K562 (cell line): ENCODE measurements around the gene ADM5. TPM values are rescaled to one million over a fixed set of nuclear protein-coding genes. Genes with fewer than 3 reads are reported as not detected.
A peak's percentile ranks its signal among the peaks of the same experiment; 100 is the strongest.

Experiments used
- ATAC-seq: fragments of 200-7000 bp; cut with Tn5 transposase; 3 replicates; pipeline ENCODE4 v1.9.1; 2020; ENCODE audit warnings: moderate library complexity
- BruUV-seq: library from RNA; stranded (reverse); fragments of 400-500 nt; replicated peaks from 2 replicates; lab custom pipeline; 2021; lab: Mats Ljungman, UMichigan
- CTCF ChIA-PET: fragments of 300-600 bp; formaldehyde crosslinking; extraction: SDS; loops from one replicate; lab custom pipeline; 2021; ENCODE audit warnings: low intra/inter-chr PET ratio; lab: Yijun Ruan, JAX
- POLR2A ChIA-PET: fragments of 300-600, 350-650 bp; sonication (Branson Sonifier 250); formaldehyde crosslinking; extraction: SDS; loops from one replicate; lab custom pipeline; 2021; ENCODE audit warnings: antibody characterized with exemption, inconsistent platforms; lab: Yijun Ruan, JAX
- DNase-seq, 4 experiments: peaks; one replicate each; pipeline versions ENCODE4 v3.0.0 to v3.0.0-alpha.2; 2011 to 2018; ENCODE audit warnings: low spot score in 3 of 4, mixed read lengths in 3 of 4; ENCODE audit errors: extremely low read depth in 1 of 4
- FAIRE-seq: peaks from 2 replicates; lab custom pipeline; 2011; peaks lifted over from hg19 to GRCh38; lab: Jason Lieb, UNC
- H2AFZ ChIP-seq: 2 replicates; pipeline ENCODE4 v1.6.0; 2011; ENCODE audit warnings: low read depth, low read length, control low read depth, inconsistent platforms
- H3K27ac ChIP-seq: fragments of 200-600 bp; 3 replicates; pipeline ENCODE4 v1.8.0; 2011; ENCODE audit warnings: low read depth, mild to moderate bottlenecking, control low read depth, inconsistent platforms, low read length, moderate library complexity, mixed read lengths; ENCODE audit errors: extremely low read depth
- H3K27me3 ChIP-seq, 2 experiments: fragments of 300-600 bp in 1 of 2; 2 replicates in 1 of 2; 3 replicates in 1 of 2; pipeline versions ENCODE4 v1.6.0 to v1.8.0; 2011; ENCODE audit warnings: inconsistent platforms in 2 of 2, low read length in 2 of 2, mild to moderate bottlenecking in 1 of 2, mixed read lengths in 1 of 2, moderate library complexity in 1 of 2; ENCODE audit not compliant: control insufficient read depth in 2 of 2, insufficient read depth in 2 of 2
- H3K36me3 ChIP-seq: fragments of 300-600 bp; 3 replicates; pipeline ENCODE4 v1.8.0; 2011; ENCODE audit warnings: mild to moderate bottlenecking, low read length, inconsistent platforms; ENCODE audit not compliant: control insufficient read depth, insufficient read depth
- H3K4me1 ChIP-seq, 2 experiments: fragments of 200-600 bp in 1 of 2; replicated peaks in 1 of 2; 2 replicates in 1 of 2; 3 replicates in 1 of 2; pipeline versions ENCODE4 v1.5.1 to v1.8.0; 2011; ENCODE audit warnings: inconsistent platforms in 2 of 2, low read length in 2 of 2, mild to moderate bottlenecking in 1 of 2, mixed read lengths in 1 of 2, moderate library complexity in 1 of 2; ENCODE audit not compliant: control insufficient read depth in 2 of 2, insufficient read depth in 2 of 2
- H3K4me2 ChIP-seq: 2 replicates; pipeline ENCODE4 v1.6.1; 2011; ENCODE audit warnings: low read length, control low read depth, inconsistent platforms, mixed read lengths; ENCODE audit not compliant: insufficient read depth
- H3K4me3 ChIP-seq: fragments of 200-600 bp; sonication (generic), shearing (Covaris generic); 2 replicates; pipeline ENCODE4 v1.5.1; 2016; ENCODE audit warnings: control low read depth, inconsistent platforms
- H3K79me2 ChIP-seq: fragments of 200-600 bp; 3 replicates; pipeline ENCODE4 v1.8.0; 2011; ENCODE audit warnings: low read length, inconsistent platforms; ENCODE audit not compliant: control insufficient read depth, insufficient read depth
- H3K9ac ChIP-seq, 2 experiments: 2 replicates each; pipeline versions ENCODE4 v1.6.0 to v1.6.1; 2011; ENCODE audit warnings: low read depth in 2 of 2, low read length in 2 of 2, control low read depth in 1 of 2, inconsistent platforms in 1 of 2, mild to moderate bottlenecking in 1 of 2, mixed read lengths in 1 of 2; ENCODE audit not compliant: insufficient read depth in 1 of 2
- H3K9me1 ChIP-seq: one replicate; pipeline ENCODE4 v1.6.0; 2011; ENCODE audit warnings: inconsistent platforms, mild to moderate bottlenecking, low read length, moderate library complexity; ENCODE audit not compliant: control insufficient read depth, insufficient read depth
- H3K9me3 ChIP-seq: replicated peaks from 2 replicates; pipeline ENCODE4 v1.5.1; 2011; ENCODE audit warnings: low read depth, low read length, inconsistent platforms; ENCODE audit not compliant: control insufficient read depth, insufficient read depth
- H4K20me1 ChIP-seq: replicated peaks from 2 replicates; pipeline ENCODE4 v1.6.1; 2011; ENCODE audit warnings: low read length, inconsistent platforms, mixed read lengths; ENCODE audit not compliant: control insufficient read depth, insufficient read depth
- COPS2 ChIP-seq: fragments of 450-650 bp; conservative IDR thresholded peaks from 2 replicates; pipeline ENCODE4 v1.6.1; 2016; ENCODE audit warnings: mild to moderate bottlenecking, moderate library complexity
- JUN ChIP-seq, 2 experiments: sonication (generic) in 1 of 2; formaldehyde crosslinking in 1 of 2; IDR thresholded peaks; 2 replicates each; pipeline versions ENCODE4 v1.6.1 to v1.8.0; 2012 to 2022; ENCODE audit warnings: borderline replicate concordance in 2 of 2, mild to moderate bottlenecking in 2 of 2, improper control_type of control experiment in 1 of 2, low read depth in 1 of 2, low read length in 1 of 2, missing genetic modification reagents in 1 of 2
- JUND ChIP-seq, 2 experiments: IDR thresholded peaks; 2 replicates in 1 of 2; 3 replicates in 1 of 2; pipeline ENCODE4 v1.6.1; 2011; ENCODE audit warnings: borderline replicate concordance in 2 of 2, low read depth in 2 of 2, low read length in 2 of 2, improper control_type of control experiment in 1 of 2, missing biosample characterization in 1 of 2, missing genetic modification characterization in 1 of 2, missing genetic modification reagents in 1 of 2
- NR2C1 ChIP-seq, 2 experiments: fragments of 450-650 bp; IDR thresholded peaks; 2 replicates each; pipeline ENCODE4 v1.6.1; 2017; ENCODE audit warnings: mild to moderate bottlenecking in 2 of 2, antibody characterized with exemption in 1 of 2, inconsistent platforms in 1 of 2, missing compliant biosample characterization in 1 of 2, missing genetic modification characterization in 1 of 2
- REST ChIP-seq, 2 experiments: fragments of 450-650 bp; formaldehyde crosslinking in 1 of 2; IDR thresholded peaks; 2 replicates each; pipeline versions ENCODE4 v1.4.0 to v1.6.1; 2014 to 2020; ENCODE audit warnings: mild to moderate bottlenecking in 2 of 2, borderline replicate concordance in 1 of 2, low read depth in 1 of 2
- SMARCB1 ChIP-seq: IDR thresholded peaks from 2 replicates; pipeline ENCODE4 v1.6.1; 2011; ENCODE audit warnings: improper control_type of control experiment, low read depth; ENCODE audit not compliant: insufficient read length
- SPI1 ChIP-seq: IDR thresholded peaks from 2 replicates; pipeline ENCODE4 v1.6.1; 2011; ENCODE audit warnings: low read depth, low read length, control low read depth, borderline replicate concordance
- ZBTB17 ChIP-seq: fragments of 450-650 bp; formaldehyde crosslinking; IDR thresholded peaks from 2 replicates; pipeline ENCODE4 v1.4.0; 2020; ENCODE audit warnings: mild to moderate bottlenecking
- ZNF23 ChIP-seq: fragments of 250-450 bp; sonication (Bioruptor Pico); IDR thresholded peaks from 2 replicates; pipeline ENCODE4 v1.4.0; 2020; ENCODE audit warnings: mild to moderate bottlenecking
- ZNF551 ChIP-seq: fragments of 250-450 bp; sonication (Bioruptor Pico); IDR thresholded peaks from 2 replicates; pipeline ENCODE4 v1.5.0; 2021; ENCODE audit warnings: mild to moderate bottlenecking, moderate library complexity
- WGBS: fragments of 100-300 bp; shearing (Covaris generic); methylation state at CpG from one replicate; pipeline ENCODE4 v1.1.6; 2016; ENCODE audit warnings: low coverage, mixed read lengths; ENCODE audit not compliant: insufficient coverage; ENCODE audit errors: missing lambda C conversion rate; 5-methylcytosine and 5-hydroxymethylcytosine counted together
- in situ Hi-C: fragments of 300-500 bp; cut with MboI; formaldehyde crosslinking; loops from 4 replicates; pipeline ENCODE4 v1.15.0; 2018; ENCODE audit warnings: inconsistent platforms, mixed read lengths
- intact Hi-C: fragments of 100-400 bp; cut with micrococcal nuclease; formaldehyde crosslinking; loops from 2 replicates; pipeline ENCODE4 v1.14.2; 2022
- polyA plus RNA-seq, 8 experiments: library from polyadenylated mRNA; depleted of rRNA in 4 of 8; stranded (reverse) in 5 of 8; unstranded in 3 of 8; fragments of >200 nt; fragmentation: Nextera tagmentation in 2 of 8; fragmentation: Illumina TruSeq in 1 of 8; extraction: Ambion mirVana in 2 of 8; extraction: Trizol in 1 of 8; gene quantifications; 2 replicates each; pipeline versions ENCODE4 v1.2.1 to v1.2.3, GENCODE V29; 2011 to 2014; ENCODE audit warnings: inconsistent platforms in 1 of 8, missing spikeins in 1 of 8
- total RNA-seq, 7 experiments: library from RNA; depleted of rRNA in 6 of 7; stranded (reverse); fragments of >200 nt in 6 of 7; fragmentation: Illumina TruSeq in 2 of 7; extraction: Trizol in 2 of 7; gene quantifications; 2 replicates each; pipeline versions ENCODE4 v1.2.1 to v1.2.3, GENCODE V29; 2011 to 2021; ENCODE audit warnings: low replicate concordance in 1 of 7
- TF ChIP-seq, protein P1 (sequence below), 2 experiments: fragments of 450-650 bp in 1 of 2; sonication (generic) in 1 of 2; formaldehyde crosslinking in 1 of 2; IDR thresholded peaks in 1 of 2; conservative IDR thresholded peaks in 1 of 2; 2 replicates each; pipeline versions ENCODE4 v1.6.1 to v1.8.1; 2016 to 2023; ENCODE audit warnings: mild to moderate bottlenecking in 2 of 2, moderate library complexity in 2 of 2, inconsistent platforms in 1 of 2, missing genetic modification reagents in 1 of 2

The ADM5 gene
- total and polyA plus RNA-seq, 9 of the 15 experiments (the other 6 are each of a cell fraction or from before 2014, with no cell fraction given), result 0.13 to 8.4 (median 2.0) TPM; not detected in 1

GRCh38 chr19:49667473-49667872 is 21.9 kb upstream of the ADM5 start:
- Histone ChIP-seq H3K9me1 (no peaks in the 10 kb centered on the region), H3K9me3 (no peaks in the 10 kb centered on the region), H3K4me1 (peaks cover 16 to 35% of the 10 kb centered on the region in 2 experiments; a peak in 4 of 5 replicates), H3K27ac (peak overlapping the region; percentile 91), H3K27me3 (no peaks in the 10 kb centered on the region), H2AFZ (no peak overlapping the region), H3K4me2 (peak overlapping the region; percentile 99), H3K4me3 (peak overlapping the region; percentile 81), H3K36me3 (peaks cover 56% of the 10 kb centered on the region), H4K20me1 (peaks cover 6% of the 10 kb centered on the region; the same call in 1 of the 2 replicates), H3K79me2 (peaks cover 58% of the 10 kb centered on the region), H3K9ac (peak overlapping the region; percentile 94 to 98)
- no TSS peak for BruUV-seq
- FAIRE-seq (peak; percentile 40), ATAC-seq (no peak), DNase-seq (peak in 1 of 4 experiments; percentile 31)
- WGBS, result 70% methylated on average over 2 of the region's 2 CpGs
- POLR2A ChIA-PET, result interaction anchor here (5.2 to 6.1 kb wide), 2 partner anchors 9 to 11 kb away, joined by 28 to 35 read pairs; partner anchors contain the start of gene PRMT1
- CTCF ChIA-PET, result no interaction called here
- in situ Hi-C loops (no loop called here), intact Hi-C loops (no loop called here)
- TF ChIP-seq JUN (IDR thresholded peaks at IDR 0.05; ENCODE audit: borderline replicate concordance, low read depth, low read length) (0 out of 2 replicates have a peak, but pooled peaks have one; percentile 11), JUN (CRISPR knock-in tag; IDR thresholded peaks at IDR 0.05; ENCODE audit: borderline replicate concordance) (no peak), ZNF23 (CRISPR knock-in tag) (peak; percentile 92), JUND (IDR thresholded peaks at IDR 0.05; ENCODE audit: borderline replicate concordance, low read depth, low read length) (peak; percentile 83), JUND (tag; IDR thresholded peaks at IDR 0.05; ENCODE audit: borderline replicate concordance, low read depth, low read length) (peak; percentile 66; the same call in 1 of the 3 replicates), SMARCB1 (no peak), ZNF551 (CRISPR knock-in tag) (no peak), ZBTB17 (CRISPR knock-in tag) (peak; percentile 98), NR2C1 (IDR thresholded peaks at IDR 0.05) (no peak), NR2C1 (tag; IDR thresholded peaks at IDR 0.05) (no peak), SPI1 (peak; percentile 86), COPS2 (no peak), REST (IDR thresholded peaks at IDR 0.05; ENCODE audit: borderline replicate concordance) (peak; percentile 71), REST (CRISPR knock-in tag; IDR thresholded peaks at IDR 0.05; ENCODE audit: low read depth) (no peak)
- TF ChIP-seq, protein P1, sequence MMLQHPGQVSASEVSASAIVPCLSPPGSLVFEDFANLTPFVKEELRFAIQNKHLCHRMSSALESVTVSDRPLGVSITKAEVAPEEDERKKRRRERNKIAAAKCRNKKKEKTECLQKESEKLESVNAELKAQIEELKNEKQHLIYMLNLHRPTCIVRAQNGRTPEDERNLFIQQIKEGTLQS (IDR thresholded peaks at IDR 0.05), result peak; percentile 84
- TF ChIP-seq, protein P1 (CRISPR knock-in tag; conservative IDR thresholded peaks at IDR 0.05), result no peak
